HCT116 (cell line): Measurements from ENCODE around the gene KIF26B. TPM values are rescaled to one million over a fixed set of nuclear protein-coding genes. Genes with fewer than 3 reads are reported as not detected.

Experiments used
- ATAC-seq: fragments of 200-7000 bp; cut with Tn5 transposase; 2 replicates; pipeline ENCODE4 v1.9.1; 2020; ENCODE audit warnings: mild to moderate bottlenecking, moderate library complexity
- BruUV-seq: library from RNA; stranded (reverse); fragments of 400-500 nt; replicated peaks from 2 replicates; lab custom pipeline; 2021; lab: Mats Ljungman, UMichigan
- CTCF ChIA-PET: fragments of 300-600 bp; sonication (Branson Sonifier 250); formaldehyde crosslinking; loops from one replicate; lab custom pipeline; 2021; ENCODE audit warnings: antibody characterized with exemption; lab: Charles Lee
- POLR2A ChIA-PET: fragments of 300-600, 350-600 bp; sonication (Branson Sonifier 250); formaldehyde crosslinking; loops from one replicate; lab custom pipeline; 2021; ENCODE audit warnings: antibody characterized with exemption; lab: Charles Lee
- RAD21 ChIA-PET, 2 experiments: fragments of 300-600 bp; sonication (Branson Sonifier 250); formaldehyde crosslinking; loops; one replicate each; lab custom pipeline; 2023; ENCODE audit warnings: low total read pairs in 2 of 2; ENCODE audit not compliant: uncharacterized antibody in 2 of 2, unreplicated experiment in 2 of 2, low non-redundant PET in 1 of 2; lab: Charles Lee
- DNase-seq: peaks from one replicate; pipeline ENCODE4 v3.0.0-alpha.2; 2010; ENCODE audit warnings: low read depth, low spot score
- H2AFZ ChIP-seq: fragments of 200-600 bp; shearing (Covaris generic), sonication (generic); 2 replicates; pipeline ENCODE4 v1.6.1; 2017; ENCODE audit warnings: low read depth, mixed run types, mixed read lengths, antibody characterized with exemption, low read length; ENCODE audit not compliant: poor library complexity, severe bottlenecking
- H3K27ac ChIP-seq: 2 replicates; pipeline ENCODE4 v1.5.1; 2012; ENCODE audit warnings: low read depth, low read length
- H3K27me3 ChIP-seq: fragments of 200-600 bp; sonication (generic); 2 replicates; pipeline ENCODE4 v1.6.1; 2016; ENCODE audit warnings: mixed run types, low read length, mixed read lengths; ENCODE audit not compliant: insufficient read depth
- H3K36me3 ChIP-seq, 2 experiments: fragments of 200-500 bp in 1 of 2; fragments of 200-600 bp in 1 of 2; sonication (Bioruptor generic) in 1 of 2; sonication (generic) in 1 of 2; 2 replicates each; pipeline versions ENCODE4 v1.5.1 to v1.6.1; 2014 to 2016; ENCODE audit warnings: low read length in 2 of 2, inconsistent platforms in 1 of 2, mixed read lengths in 1 of 2, mixed run types in 1 of 2; ENCODE audit not compliant: insufficient read depth in 2 of 2, control insufficient read depth in 1 of 2
- H3K4me1 ChIP-seq, 2 experiments: fragments of 200-600 bp in 1 of 2; sonication (generic) in 1 of 2; 2 replicates each; pipeline versions ENCODE4 v1.5.1 to v1.6.1; 2012 to 2017; ENCODE audit warnings: low read length in 2 of 2, inconsistent platforms in 1 of 2, mild to moderate bottlenecking in 1 of 2, mixed read lengths in 1 of 2, mixed run types in 1 of 2, moderate library complexity in 1 of 2; ENCODE audit not compliant: insufficient read depth in 2 of 2, control insufficient read depth in 1 of 2
- H3K4me2 ChIP-seq: fragments of 200-600 bp; sonication (generic); 2 replicates; pipeline ENCODE4 v1.6.1; 2017; ENCODE audit warnings: mixed run types, low read length, mixed read lengths
- H3K4me3 ChIP-seq, 2 experiments: fragments of 200-600 bp in 1 of 2; sonication (generic) in 1 of 2; replicated peaks in 1 of 2; 2 replicates each; pipeline ENCODE4 v1.5.1; 2011 to 2016; ENCODE audit warnings: low read length in 2 of 2, control low read depth in 1 of 2, low read depth in 1 of 2, mild to moderate bottlenecking in 1 of 2, mixed read lengths in 1 of 2, mixed run types in 1 of 2
- H3K79me2 ChIP-seq: fragments of 200-600 bp; sonication (generic); 2 replicates; pipeline ENCODE4 v1.6.1; 2017; ENCODE audit warnings: mild to moderate bottlenecking, mixed run types, low read length, moderate library complexity, mixed read lengths; ENCODE audit not compliant: insufficient read depth
- H3K9ac ChIP-seq: fragments of 200-600 bp; sonication (generic); 2 replicates; pipeline ENCODE4 v1.6.1; 2016; ENCODE audit warnings: low read length, mixed read lengths
- H3K9me2 ChIP-seq: fragments of 200-600 bp; sonication (generic), shearing (Covaris generic); 2 replicates; pipeline ENCODE4 v1.6.1; 2017; ENCODE audit warnings: mixed run types, mild to moderate bottlenecking, moderate library complexity; ENCODE audit not compliant: insufficient read depth
- H3K9me3 ChIP-seq, 2 experiments: fragments of 200-500 bp in 1 of 2; fragments of 200-600 bp in 1 of 2; sonication (Bioruptor generic) in 1 of 2; sonication (generic) in 1 of 2; 2 replicates each; pipeline ENCODE4 v1.6.1; 2014 to 2017; ENCODE audit warnings: low read length in 2 of 2, mixed read lengths in 2 of 2, inconsistent platforms in 1 of 2, low read depth in 1 of 2, mild to moderate bottlenecking in 1 of 2, mixed run types in 1 of 2, moderate library complexity in 1 of 2; ENCODE audit not compliant: control insufficient read depth in 1 of 2, insufficient read depth in 1 of 2
- H4K20me1 ChIP-seq: fragments of 200-600 bp; sonication (generic), shearing (Covaris generic); 2 replicates; pipeline ENCODE4 v1.6.1; 2017; ENCODE audit warnings: mixed run types, mild to moderate bottlenecking, moderate library complexity; ENCODE audit not compliant: insufficient read depth
- CEBPB ChIP-seq: IDR thresholded peaks from 2 replicates; pipeline ENCODE4 v1.6.1; 2012; ENCODE audit warnings: low read depth
- CTCF ChIP-seq, 3 experiments: fragments of 200-600 bp in 1 of 3; sonication (generic) in 1 of 3; IDR thresholded peaks in 2 of 3; conservative IDR thresholded peaks in 1 of 3; 2 replicates each; pipeline ENCODE4 v1.5.1; 2012 to 2017; ENCODE audit warnings: low read depth in 2 of 3, low read length in 2 of 3, antibody characterized with exemption in 1 of 3, borderline replicate concordance in 1 of 3, control low read depth in 1 of 3, mild to moderate bottlenecking in 1 of 3, mixed read lengths in 1 of 3, mixed run types in 1 of 3, moderate library complexity in 1 of 3; ENCODE audit not compliant: insufficient read depth in 1 of 3
- EGR1 ChIP-seq: IDR thresholded peaks from 2 replicates; pipeline ENCODE4 v1.6.1; 2012; ENCODE audit warnings: low read depth
- ELF1 ChIP-seq: IDR thresholded peaks from 2 replicates; pipeline ENCODE4 v1.6.1; 2012; ENCODE audit warnings: low read depth, borderline replicate concordance
- EZH2 ChIP-seq: fragments of 200-600 bp; sonication (generic); IDR thresholded peaks from 2 replicates; pipeline ENCODE4 v1.6.1; 2017; ENCODE audit warnings: antibody characterized with exemption, mixed run types
- EZH2phosphoT487 ChIP-seq: fragments of 200-600 bp; IDR thresholded peaks from 2 replicates; pipeline ENCODE4 v1.6.1; 2018; ENCODE audit warnings: antibody characterized with exemption, borderline replicate concordance
- MAX ChIP-seq: IDR thresholded peaks from 2 replicates; pipeline ENCODE4 v1.6.1; 2012
- POLR2A ChIP-seq: IDR thresholded peaks from 2 replicates; pipeline ENCODE4 v1.7.0; 2011; ENCODE audit warnings: borderline replicate concordance; ENCODE audit not compliant: insufficient read depth, insufficient read length; ENCODE audit errors: extremely low read depth
- RAD21 ChIP-seq: IDR thresholded peaks from 2 replicates; pipeline ENCODE4 v1.6.1; 2012; ENCODE audit warnings: low read depth, mild to moderate bottlenecking
- SIN3A ChIP-seq: IDR thresholded peaks from 2 replicates; pipeline ENCODE4 v1.6.1; 2012; ENCODE audit warnings: low read depth
- SP1 ChIP-seq: IDR thresholded peaks from 2 replicates; pipeline ENCODE4 v1.6.1; 2012; ENCODE audit warnings: low read depth
- TCF7L2 ChIP-seq: IDR thresholded peaks from 2 replicates; pipeline ENCODE4 v1.7.0; 2011; ENCODE audit warnings: borderline replicate concordance, inconsistent platforms; ENCODE audit not compliant: insufficient read depth, insufficient read length; ENCODE audit errors: extremely low read depth
- YY1 ChIP-seq: IDR thresholded peaks from 2 replicates; pipeline ENCODE4 v1.6.1; 2011; ENCODE audit warnings: low read length, low read depth, moderate library complexity, mild to moderate bottlenecking; ENCODE audit not compliant: insufficient replicate concordance; ENCODE audit errors: extremely low read depth
- ZBTB33 ChIP-seq: IDR thresholded peaks from 2 replicates; pipeline ENCODE4 v1.6.1; 2011; ENCODE audit warnings: mild to moderate bottlenecking, low read length, moderate library complexity; ENCODE audit not compliant: insufficient replicate concordance; ENCODE audit errors: extremely low read depth
- intact Hi-C: fragments of 100-400 bp; cut with micrococcal nuclease; formaldehyde crosslinking; loops from 2 replicates; pipeline ENCODE4 v1.10.0; 2022
- total RNA-seq: library from RNA; stranded (reverse); gene quantifications from one replicate; pipeline ENCODE4 v1.2.1, GENCODE V29; 2021; ENCODE audit not compliant: unreplicated experiment

The KIF26B gene
- total RNA-seq, 1 experiment from 2014 or later = 0.49 TPM

- TF ChIP-seq EZH2 (no peak), ZBTB33 (no peak), POLR2A (no peak), CTCF (IDR thresholded peaks at IDR 0.05 in 2 of 3, conservative IDR thresholded peaks at IDR 0.05 in 1 of 3; ENCODE audit: borderline replicate concordance in 1 of 3, insufficient read depth in 1 of 3, low read depth in 2 of 3, low read length in 2 of 3) (no peak), SP1 (no peak), ELF1 (no peak), CEBPB (no peak), RAD21 (no peak), SIN3A (no peak), TCF7L2 (no peak), YY1 (no peak), EGR1 (no peak), EZH2phosphoT487 (no peak), MAX (no peak)
- no peak for DNase-seq
- intact Hi-C loops = no loop called here
- POLR2A ChIA-PET = no interaction called here
- Histone ChIP-seq H3K4me3 (no peak overlapping the region), H3K79me2 (no peaks in the 10 kb centered on the region), H4K20me1 (no peaks in the 10 kb centered on the region), H3K9me2 (no peaks in the 10 kb centered on the region), H3K36me3 (no peaks in the 10 kb centered on the region), H3K27ac (no peak overlapping the region), H3K27me3 (peaks cover 3% of the 10 kb centered on the region; the same call in 1 of the 2 replicates), H3K4me1 (no peaks in the 10 kb centered on the region), H3K4me2 (no peak overlapping the region), H2AFZ (no peak overlapping the region), H3K9me3 (no peaks in the 10 kb centered on the region), H3K9ac (no peak overlapping the region)
- RAD21 ChIA-PET = no interaction called here
- no TSS peak for BruUV-seq
- ATAC-seq = no peak
- CTCF ChIA-PET = no interaction called here
Observed at GRCh38 chr1:245304698-245305097, 149.9 kb downstream of the KIF26B start.
